HPDE6-E6E7 (cell line): Measurements from ENCODE around the gene LEPR.
"Not testable (repeated sequence)": the region's sequence is repeated elsewhere in the genome, so short reads cannot be mapped to it uniquely, and the experiment has no call there.

Experiments
- DNase-seq: peaks from one replicate; pipeline ENCODE4 v3.0.0; 2011; ENCODE audit warnings: missing footprints; ENCODE audit errors: extremely low spot score

LEPR gene

DNA sequence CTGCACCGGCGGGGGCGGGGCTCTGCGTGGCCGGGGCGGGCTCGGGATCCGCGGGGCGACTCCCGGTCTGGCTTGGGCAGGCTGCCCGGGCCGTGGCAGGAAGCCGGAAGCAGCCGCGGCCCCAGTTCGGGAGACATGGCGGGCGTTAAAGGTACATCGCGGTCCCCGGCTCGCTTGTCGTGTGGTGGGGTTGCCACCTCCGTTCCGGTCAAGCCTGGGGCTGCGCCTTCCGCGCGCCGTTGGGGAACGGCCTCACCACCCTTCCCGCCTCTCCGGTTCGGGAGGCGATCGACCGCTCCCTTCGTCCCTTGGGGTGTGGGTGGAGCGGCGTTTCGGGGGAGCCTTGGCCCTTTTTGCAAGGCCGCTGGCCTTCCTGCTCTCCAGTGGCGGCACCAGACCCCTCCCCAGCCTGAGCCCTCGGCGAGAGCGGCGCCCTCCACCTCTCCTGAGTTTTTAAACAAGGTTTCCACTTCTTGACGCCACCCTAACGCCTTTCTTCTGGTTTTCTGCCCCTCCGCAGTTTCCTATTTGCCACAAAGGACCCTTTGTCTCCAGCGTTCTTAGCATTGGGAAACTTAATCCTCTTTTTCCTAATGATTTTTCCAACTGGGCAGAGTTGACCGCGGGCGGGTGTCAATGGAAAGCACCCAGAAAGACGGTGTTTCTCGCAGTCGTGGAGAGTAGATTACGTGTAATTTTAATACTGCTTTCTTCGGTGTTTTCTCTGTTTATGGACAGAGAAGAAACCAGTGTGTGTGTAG lies at the start of gene LEPR, which contains the start of gene LEPROT:
TSS of gene LEPR (plus strand) at position 79 of the 761 bp plus-strand sequence. CDS start 144,898 bp downstream, outside the sequence.
TSS of gene LEPROT (plus strand) at position 79 of the 761 bp plus-strand sequence. CDS start at position 136, 57 bp downstream.
- DNase-seq = no peak

DNA sequence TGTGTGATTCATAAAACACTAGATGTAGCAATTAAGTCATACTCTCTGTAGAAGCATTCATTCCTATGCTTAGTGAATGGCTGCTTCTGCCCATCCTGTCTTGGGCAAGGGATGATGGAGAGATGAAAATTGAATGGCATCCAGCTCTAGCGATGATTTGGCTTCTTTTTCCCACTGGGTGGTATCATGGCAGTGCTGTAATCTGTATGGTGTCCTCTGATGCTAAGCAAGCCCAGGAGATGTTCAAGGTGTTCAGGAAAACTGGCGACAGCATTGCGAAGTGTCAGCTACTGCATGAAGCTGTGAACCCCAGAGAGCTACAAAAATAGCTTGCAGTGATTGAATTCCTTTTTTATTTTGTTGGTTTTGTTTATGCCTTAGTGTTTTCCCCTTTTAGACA lies 48.9 kb upstream of the LEPR start:
- DNase-seq = no peak

- DNase-seq = no peak
These were observed 47.9 kb upstream of the LEPR start for GRCh38 chr1:65372557-65372956.

GRCh38 chr1:65377496-65378246 lies 42.8 kb upstream of the LEPR start:
- DNase-seq = no peak

GRCh38 chr1:65378247-65378946 lies 42.1 kb upstream of the LEPR start:
- no peak for DNase-seq

GRCh38 chr1:65384426-65384825 lies 36.0 kb upstream of the LEPR start:
- not testable (repeated sequence) for DNase-seq

- no peak for DNase-seq
These were observed 34.0 kb upstream of the LEPR start for GRCh38 chr1:65386439-65386838.

- DNase-seq = no peak
These were observed 32.6 kb upstream of the LEPR start for GRCh38 chr1:65387821-65388220.

- no peak for DNase-seq
These were observed 31.4 kb upstream of the LEPR start for GRCh38 chr1:65388908-65389695.

GRCh38 chr1:65392497-65392896 lies 28.0 kb upstream of the LEPR start:
- no peak for DNase-seq

- DNase-seq = peak; percentile 47
These were observed 27.1 kb upstream of the LEPR start for GRCh38 chr1:65393347-65393746.

GRCh38 chr1:65393928-65394327 lies 26.5 kb upstream of the LEPR start:
- DNase-seq = no peak

- no peak for DNase-seq
These were observed 24.4 kb upstream of the LEPR start for GRCh38 chr1:65395887-65396612.

DNA sequence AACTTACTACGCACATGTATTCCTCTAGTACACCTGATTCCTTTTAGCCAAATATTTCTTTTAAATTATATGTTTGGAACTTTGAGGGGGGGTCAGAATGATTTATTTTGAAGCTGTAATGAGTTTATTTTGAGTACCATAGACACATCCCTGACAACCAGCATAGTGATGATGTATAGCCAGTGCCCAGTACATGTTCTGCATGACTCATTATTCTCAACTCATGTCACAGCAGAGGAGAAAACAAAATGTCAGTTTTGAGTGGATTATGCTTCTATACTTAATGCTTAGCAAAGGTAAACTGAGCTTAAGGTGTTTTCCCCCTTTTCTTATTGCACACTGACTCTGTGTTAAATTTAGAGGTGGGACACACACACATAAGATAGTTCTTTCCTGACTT lies 22.4 kb upstream of the LEPR start:
- no peak for DNase-seq

- DNase-seq = no peak
These were observed 21.5 kb upstream of the LEPR start for GRCh38 chr1:65399003-65399402.

DNA sequence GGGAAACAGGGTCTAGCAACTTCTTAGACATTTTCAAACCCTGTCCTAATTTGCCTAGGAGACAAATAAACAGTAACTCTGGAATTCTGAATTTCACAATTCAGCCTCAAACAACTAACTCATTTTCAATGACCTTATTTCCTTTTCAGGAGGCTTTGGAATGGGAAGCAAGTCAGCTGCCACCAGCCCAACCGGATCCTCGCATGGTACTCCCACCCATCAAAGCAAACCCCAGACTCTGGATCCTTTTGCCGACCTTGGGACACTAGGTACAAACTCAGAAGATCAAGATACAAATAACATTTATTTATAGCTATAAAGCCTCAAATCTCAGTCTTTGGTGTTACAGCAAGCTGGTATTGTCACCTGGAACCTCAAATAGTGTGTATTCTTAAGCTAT lies 18.9 kb upstream of the LEPR start:
- no peak for DNase-seq

DNA sequence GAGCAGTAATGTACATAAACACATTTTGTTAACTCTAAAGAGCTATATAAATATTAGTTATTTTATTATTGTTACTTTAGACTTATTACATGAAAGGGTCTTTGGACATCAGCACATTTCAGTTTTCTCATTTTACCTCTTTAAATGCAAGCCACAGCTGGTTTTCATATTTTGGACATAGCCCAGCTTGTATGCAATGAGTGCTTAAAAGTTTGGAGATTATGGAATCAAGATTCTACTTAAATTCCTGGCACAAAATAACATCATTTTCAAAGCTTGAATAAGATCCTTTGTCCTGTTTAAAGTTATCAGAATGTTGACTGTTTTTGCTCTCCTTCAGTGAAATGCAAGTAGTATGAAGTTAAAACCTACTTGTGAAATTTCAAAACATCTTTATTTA lies 15.5 kb upstream of the LEPR start:
- no peak for DNase-seq

- no peak for DNase-seq
These were observed 12.6 kb upstream of the LEPR start for GRCh38 chr1:65407877-65408276.

DNA sequence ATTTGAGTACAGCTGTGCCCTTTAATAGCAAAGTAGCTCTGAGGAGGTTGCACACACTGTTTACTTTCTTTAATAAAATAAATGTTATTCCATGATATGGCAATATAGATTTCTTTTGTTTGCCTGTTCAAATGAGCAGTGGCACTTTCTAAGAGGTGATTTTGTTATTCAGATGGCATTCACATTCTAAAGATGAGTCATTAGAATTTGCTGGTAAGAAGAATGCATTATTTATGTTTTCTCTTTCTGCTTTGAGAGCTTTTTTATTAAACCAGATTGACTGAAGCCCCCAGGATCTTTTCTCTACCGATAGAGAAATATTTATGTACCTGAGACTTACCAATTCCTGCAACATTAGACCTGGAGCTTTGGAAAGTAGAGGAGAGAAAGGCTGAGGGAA lies 11.2 kb upstream of the LEPR start:
- DNase-seq = no peak

GRCh38 chr1:65409816-65410326 lies 10.6 kb upstream of the LEPR start:
- DNase-seq = no peak
